GM19328 (cell line): ENCODE data around the gene APOBEC4.
"Not testable (repeated sequence)": the region's sequence is repeated elsewhere in the genome, so short reads cannot be mapped to it uniquely, and the experiment has no call there.

Experiments used
- ATAC-seq: cut with Tn5 transposase; IDR thresholded peaks from one replicate; pipeline ENCODE4 v1.9.1; 2021; ENCODE audit warnings: mild to moderate bottlenecking, moderate library complexity; ENCODE audit not compliant: unreplicated experiment

The APOBEC4 gene

GRCh38 chr1:183652547-183653461 lies at the start of gene APOBEC4:
TSS of gene APOBEC4 (minus strand) at chr1:183653316. CDS start at chr1:183648781, 4,535 bp downstream.
- ATAC-seq, result no peak

DNA sequence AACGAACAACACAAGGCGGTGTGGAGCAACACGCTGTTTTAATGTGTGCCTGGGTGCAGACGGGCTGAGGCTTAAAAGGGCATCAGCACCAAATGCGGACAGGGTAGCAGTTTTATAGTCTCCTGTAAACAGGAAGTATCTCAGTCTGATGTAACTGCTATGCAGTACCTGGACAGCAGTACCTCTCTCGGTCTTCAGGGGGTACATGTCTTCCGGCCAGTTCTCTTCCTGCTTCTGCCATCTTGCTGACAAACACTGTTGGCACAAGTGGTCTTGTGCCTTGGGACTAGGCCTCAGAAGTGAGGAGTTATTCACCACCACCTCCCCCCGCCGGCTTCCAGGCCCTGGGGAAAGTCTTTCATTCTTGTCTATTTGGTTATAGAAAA lies 49.7 kb upstream of the APOBEC4 start:
- no peak for ATAC-seq

DNA sequence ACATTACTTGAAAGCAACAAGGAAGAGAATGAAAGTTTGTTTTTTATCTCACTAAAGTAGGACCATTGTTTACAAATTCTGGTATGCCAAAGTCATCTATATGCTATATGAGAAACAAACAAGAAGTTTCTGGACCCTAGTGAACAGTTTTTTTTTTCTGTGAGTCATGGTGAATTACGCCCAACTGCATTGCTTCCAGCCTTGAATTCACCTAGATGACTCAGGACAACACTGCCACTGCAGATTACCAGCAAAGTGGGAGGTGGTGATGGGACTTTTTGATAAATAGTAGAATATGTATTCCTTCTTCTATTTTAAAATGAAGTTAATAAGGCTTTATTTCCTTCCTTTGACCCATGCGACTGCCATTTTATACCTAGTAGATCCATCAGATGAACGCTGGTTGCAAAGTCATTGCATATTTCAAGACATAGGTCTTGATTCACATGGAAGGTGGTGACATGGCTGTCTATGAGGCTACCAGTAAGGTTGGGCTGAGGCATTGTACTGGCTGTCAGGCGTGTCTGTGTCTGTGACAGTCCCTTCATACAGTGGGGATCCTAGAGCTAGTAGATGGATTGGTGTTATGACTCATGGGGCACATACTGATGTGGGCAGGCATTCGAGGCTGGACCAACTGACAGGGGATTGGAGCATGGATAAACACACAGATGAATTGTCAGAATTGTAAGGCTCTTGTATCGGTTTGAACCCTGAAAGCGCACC lies 49.1 kb upstream of the APOBEC4 start:
- no peak for ATAC-seq

DNA sequence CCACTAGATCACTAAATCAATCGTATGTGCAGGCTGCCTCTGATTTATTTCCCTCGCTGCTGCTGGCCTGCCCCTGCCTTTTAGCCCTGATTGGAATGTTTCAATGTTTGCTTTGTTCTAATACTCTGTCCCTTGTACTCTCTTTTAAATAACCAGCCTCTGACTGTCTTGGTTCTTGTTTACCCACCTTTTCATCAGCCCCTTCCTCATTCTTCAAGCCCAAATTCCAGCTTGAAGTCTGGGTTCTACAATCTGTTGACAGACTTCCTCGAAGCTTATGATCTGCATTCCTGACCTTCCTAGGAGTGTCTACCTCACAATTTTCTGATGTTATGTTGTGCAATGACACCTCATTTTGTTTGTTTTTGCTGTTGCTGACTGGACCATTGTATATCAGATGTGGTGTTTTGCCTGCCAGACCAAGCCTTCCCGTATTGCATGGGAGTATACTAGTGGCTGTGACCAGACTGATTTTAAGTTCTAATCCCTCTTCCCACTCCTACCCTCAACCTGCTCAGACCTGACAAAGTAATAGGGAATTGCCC lies 46.6 kb upstream of the APOBEC4 start:
- ATAC-seq, result no peak

DNA sequence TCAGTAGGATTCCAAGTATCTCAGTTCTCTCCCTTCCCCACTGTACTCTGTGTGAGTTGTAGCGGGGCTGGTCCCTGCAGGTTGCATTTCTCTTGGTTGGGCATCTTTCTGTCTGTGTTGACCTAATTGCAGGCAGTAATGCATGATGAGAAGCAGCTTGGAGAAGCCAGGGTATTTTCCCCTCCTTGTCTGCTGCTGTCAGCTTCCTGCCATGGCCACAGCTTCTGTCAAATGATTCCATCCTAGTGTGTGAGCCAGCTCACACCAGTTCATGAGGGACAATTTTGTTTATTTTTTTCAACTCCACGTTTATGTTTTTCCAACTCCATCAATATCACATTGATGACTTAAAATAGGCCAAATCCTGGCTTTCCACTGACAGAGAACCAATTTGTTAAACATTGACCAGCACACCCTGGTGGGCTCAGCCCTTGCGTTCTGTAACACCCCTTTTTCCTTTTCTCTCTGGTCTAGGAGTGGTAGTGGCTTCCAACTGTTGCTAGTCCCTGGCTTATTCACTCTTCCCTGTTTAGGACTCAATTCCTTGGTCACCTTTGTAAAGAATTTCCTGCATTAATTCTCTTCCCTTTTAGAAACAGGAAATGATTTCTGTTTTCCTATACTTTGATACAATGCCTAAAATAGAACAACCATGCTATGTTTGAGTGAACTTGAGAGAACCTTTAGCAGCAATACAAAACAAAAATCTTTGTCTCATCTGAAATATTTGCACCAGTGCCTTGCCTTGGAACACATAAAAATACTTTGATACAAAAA lies 44.9 kb upstream of the APOBEC4 start:
- no peak for ATAC-seq

- no peak for ATAC-seq
Measured at GRCh38 chr1:183696981-183697380, 43.9 kb upstream of the APOBEC4 start.

- ATAC-seq, result no peak
Measured at GRCh38 chr1:183694755-183695154, 41.6 kb upstream of the APOBEC4 start.

- no peak for ATAC-seq
Measured at GRCh38 chr1:183694066-183694465, 41.0 kb upstream of the APOBEC4 start.

- ATAC-seq, result no peak
Measured at GRCh38 chr1:183693521-183693920, 40.4 kb upstream of the APOBEC4 start.

GRCh38 chr1:183689762-183690204 lies 36.7 kb upstream of the APOBEC4 start:
- ATAC-seq, result no peak

DNA sequence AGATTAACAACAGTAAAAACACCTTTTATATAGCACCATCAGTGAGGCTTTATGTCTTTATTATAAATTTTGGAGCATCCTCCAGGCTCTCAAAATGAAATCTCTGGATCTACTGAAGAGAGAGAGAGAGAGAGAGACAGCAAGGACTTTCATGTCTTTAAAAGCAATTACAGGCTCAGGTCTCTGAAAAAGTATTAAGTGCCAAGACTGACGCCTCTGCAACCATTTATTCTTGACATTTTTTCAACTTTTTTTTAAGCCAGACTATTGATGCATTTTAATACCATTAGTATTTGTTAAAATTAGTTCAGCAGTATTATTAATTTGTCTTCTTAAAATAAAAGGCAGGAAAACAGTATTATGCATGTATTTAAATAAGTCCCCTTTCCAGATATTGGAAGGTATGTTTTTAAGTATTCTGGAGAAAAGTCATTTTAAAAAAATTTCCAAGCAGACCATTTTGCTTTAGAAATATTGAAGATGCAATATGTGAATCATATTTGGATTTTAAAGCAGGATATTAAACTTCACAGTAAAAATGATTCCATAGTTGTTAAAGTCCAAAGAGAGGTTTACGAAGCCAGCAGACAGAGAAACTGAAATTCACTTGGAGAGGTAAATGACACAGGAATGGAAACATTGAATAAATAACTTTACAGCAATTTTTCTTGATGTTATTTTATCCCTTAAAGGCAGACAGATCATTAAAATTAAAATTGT lies 35.4 kb upstream of the APOBEC4 start:
- ATAC-seq, result no peak

GRCh38 chr1:183687546-183688304 lies 34.6 kb upstream of the APOBEC4 start:
- no peak for ATAC-seq

DNA sequence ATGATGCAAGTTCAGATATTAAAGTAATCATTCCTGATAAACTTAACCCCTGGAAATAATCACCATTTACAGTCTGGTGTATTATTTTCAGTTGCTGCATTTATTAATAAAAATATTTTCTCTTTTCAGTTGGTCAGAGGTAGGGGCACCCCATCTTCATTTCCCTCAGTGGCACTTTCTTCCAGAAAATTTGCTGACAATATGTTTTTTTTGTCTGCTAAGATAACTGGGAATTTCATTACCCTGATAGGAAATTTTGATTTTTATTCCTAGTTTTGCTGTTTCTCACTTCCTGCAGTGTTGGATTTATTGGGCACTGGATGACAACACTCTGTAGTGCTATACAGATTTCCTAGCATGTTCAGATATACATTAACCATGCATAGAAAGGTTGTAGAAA lies 33.1 kb upstream of the APOBEC4 start:
- no peak for ATAC-seq

- ATAC-seq, result no peak
Measured at GRCh38 chr1:183685112-183685713, 32.1 kb upstream of the APOBEC4 start.

DNA sequence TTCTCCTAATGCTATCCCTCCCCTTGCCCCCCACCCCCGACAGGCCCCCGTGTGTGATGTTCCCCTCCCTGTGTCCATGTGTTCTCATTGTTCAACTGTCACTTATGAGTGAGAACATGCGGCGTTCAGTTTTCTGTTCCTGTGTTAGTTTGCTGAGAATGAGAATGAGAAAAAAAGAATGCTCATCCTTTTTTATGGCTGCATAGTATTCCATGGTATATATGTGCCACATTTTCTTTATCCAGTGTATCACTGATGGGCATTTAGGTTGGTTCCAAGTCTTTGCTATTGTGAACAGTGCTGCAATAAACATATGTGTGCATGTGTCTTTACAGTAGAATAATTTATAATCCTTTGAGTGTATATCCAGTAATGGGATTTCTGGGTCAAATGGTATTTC lies 26.2 kb upstream of the APOBEC4 start:
- ATAC-seq, result not testable (repeated sequence)

DNA sequence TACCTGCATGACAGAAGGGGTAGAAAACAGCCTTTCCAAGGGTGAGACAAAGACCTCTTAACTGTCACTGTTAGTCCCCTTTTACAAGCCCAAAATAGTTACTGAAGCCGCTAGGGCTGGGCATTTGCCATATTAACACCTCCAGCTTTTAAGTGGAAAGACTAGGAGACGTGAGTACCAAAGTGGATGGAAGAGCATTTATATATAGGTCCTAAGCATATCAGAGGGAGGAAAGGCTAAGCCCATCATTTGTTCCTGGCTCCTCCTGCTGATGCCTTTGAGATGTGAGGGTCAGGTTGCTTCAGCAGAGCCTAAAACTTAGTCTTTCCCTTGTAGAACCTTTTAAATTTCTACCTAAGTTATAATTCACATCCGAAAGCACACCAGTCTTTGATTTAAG lies 25.7 kb upstream of the APOBEC4 start:
- ATAC-seq, result no peak

GRCh38 chr1:183676586-183677189 lies 23.6 kb upstream of the APOBEC4 start:
- no peak for ATAC-seq

- ATAC-seq, result no peak
Measured at GRCh38 chr1:183675883-183676585, 22.9 kb upstream of the APOBEC4 start.
